Astrocyte of the spinal cord (primary cell): ENCODE data around the gene STUM.

ENCODE experiments used
- DNase-seq: peaks from one replicate; pipeline ENCODE4 v3.0.0; 2011; ENCODE audit warnings: low read depth, low spot score
- H3K4me3 ChIP-seq: 2 replicates; pipeline ENCODE4 v1.5.1; 2011; ENCODE audit warnings: low read depth, mild to moderate bottlenecking, low read length, moderate library complexity
- CTCF ChIP-seq: IDR thresholded peaks from 2 replicates; pipeline ENCODE4 v1.5.1; 2012; ENCODE audit warnings: low read depth, mild to moderate bottlenecking, low read length, inconsistent platforms
- in situ Hi-C: cut with HindIII; loops from 2 replicates; pipeline ENCODE4 v1.10.0; 2017; ENCODE audit warnings: low sequenced_read_pairs

STUM gene

GRCh38 chr1:226606311-226607267, 58.0 kb downstream of the STUM start:
- H3K4me3 ChIP-seq: no peak overlapping the region
- TF ChIP-seq CTCF: no peak
- in situ Hi-C loops: no loop called here
- DNase-seq: no peak

- DNase-seq: no peak
- TF ChIP-seq CTCF: no peak
- in situ Hi-C loops: no loop called here
- no peak overlapping the region for H3K4me3 ChIP-seq
Measured at GRCh38 chr1:226607268-226607660, 58.7 kb downstream of the STUM start.

- DNase-seq: no peak
- H3K4me3 ChIP-seq: no peak overlapping the region
- no peak for TF ChIP-seq CTCF
- in situ Hi-C loops: no loop called here
Measured at GRCh38 chr1:226607821-226608220, 59.3 kb downstream of the STUM start.

- peak; percentile 49 for DNase-seq
- peak; percentile 93 for TF ChIP-seq CTCF
- no peak overlapping the region for H3K4me3 ChIP-seq
- in situ Hi-C loops: no loop called here
Measured at GRCh38 chr1:226608699-226609505, 60.3 kb downstream of the STUM start.

- no peak for DNase-seq
- TF ChIP-seq CTCF: no peak
- in situ Hi-C loops: no loop called here
- no peak overlapping the region for H3K4me3 ChIP-seq
Measured at GRCh38 chr1:226609836-226610455, 61.4 kb downstream of the STUM start.

- no peak for DNase-seq
- no peak for TF ChIP-seq CTCF
- H3K4me3 ChIP-seq: no peak overlapping the region
- in situ Hi-C loops: no loop called here
Measured at GRCh38 chr1:226610671-226611070, 62.1 kb downstream of the STUM start.
